ENCODE measurements around the gene GTPBP3. TPM values are rescaled to one million over a fixed set of nuclear protein-coding genes. Genes with fewer than 3 reads are reported as not detected.

Gene GTPBP3
- total RNA-seq, 4 donors from 2014 or later = 17.7 to 21.8 (median 19.6) TPM

DNA sequence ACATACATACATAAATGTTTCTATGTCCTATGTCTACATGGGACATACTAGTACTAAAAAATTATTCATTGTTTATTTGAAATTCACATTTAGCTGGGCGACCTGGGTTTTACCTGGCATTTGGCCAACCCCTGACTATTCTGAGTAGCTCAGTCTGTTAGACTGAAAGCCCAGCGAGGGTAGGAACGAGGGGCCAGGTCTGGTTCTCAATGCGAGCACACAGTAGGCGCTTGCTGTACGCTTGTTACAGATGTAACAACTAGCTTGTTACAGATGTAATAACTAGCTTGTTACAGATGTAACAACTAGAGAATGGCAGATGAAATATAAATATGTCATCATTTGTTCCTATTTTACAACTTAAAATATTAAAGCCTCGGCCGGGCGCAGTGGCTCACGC, 1.8 kb upstream of the GTPBP3 start:
- DNase-seq = no peak
- 70 to 73% methylated on average over 10 of the region's 10 CpGs for WGBS, 2 donors
- Histone ChIP-seq H3K36me3 (no peaks in the 10 kb centered on the region), H3K27me3 (no peaks in the 10 kb centered on the region), H3K4me1 (peaks cover 22 to 32% of the 10 kb centered on the region in 2 donors), H3K9me3 (no peaks in the 10 kb centered on the region), H3K4me3 (replicated peaks in 1 of 3) (no peak overlapping the region), H3K27ac (no peak overlapping the region)
- intact Hi-C loops (cut with DNase I) = no loop called here
- TF ChIP-seq CTCF (IDR thresholded peaks at IDR 0.05) = no peak
- no peak for TF ChIP-seq POLR2A (IDR thresholded peaks at IDR 0.05)

GRCh38 chr19:17337675-17338432, 501 bp downstream of the GTPBP3 start:
- Histone ChIP-seq H3K9me3 (no peaks in the 10 kb centered on the region), H3K27me3 (no peaks in the 10 kb centered on the region), H3K27ac (no peak overlapping the region), H3K36me3 (no peaks in the 10 kb centered on the region), H3K4me3 (replicated peaks in 1 of 3) (peak overlapping the region; percentile 26 to 94 (median 57)), H3K4me1 (peaks cover 22 to 32% of the 10 kb centered on the region in 2 donors)
- TF ChIP-seq CTCF (IDR thresholded peaks at IDR 0.05) = no peak
- no peak for TF ChIP-seq POLR2A (IDR thresholded peaks at IDR 0.05)
- no peak for DNase-seq
- intact Hi-C loops (cut with DNase I) = no loop called here
- WGBS, 2 donors = 11 to 16% methylated on average over 15 to 29 of the region's 50 CpGs

- intact Hi-C loops (cut with DNase I) = no loop called here
- peak overlapping the region in 1 of 3 donors; percentile 94 for H3K4me3 ChIP-seq (replicated peaks in 1 of 3)
Observed at GRCh38 chr19:17338433-17339078, 1.2 kb downstream of the GTPBP3 start.

DNA sequence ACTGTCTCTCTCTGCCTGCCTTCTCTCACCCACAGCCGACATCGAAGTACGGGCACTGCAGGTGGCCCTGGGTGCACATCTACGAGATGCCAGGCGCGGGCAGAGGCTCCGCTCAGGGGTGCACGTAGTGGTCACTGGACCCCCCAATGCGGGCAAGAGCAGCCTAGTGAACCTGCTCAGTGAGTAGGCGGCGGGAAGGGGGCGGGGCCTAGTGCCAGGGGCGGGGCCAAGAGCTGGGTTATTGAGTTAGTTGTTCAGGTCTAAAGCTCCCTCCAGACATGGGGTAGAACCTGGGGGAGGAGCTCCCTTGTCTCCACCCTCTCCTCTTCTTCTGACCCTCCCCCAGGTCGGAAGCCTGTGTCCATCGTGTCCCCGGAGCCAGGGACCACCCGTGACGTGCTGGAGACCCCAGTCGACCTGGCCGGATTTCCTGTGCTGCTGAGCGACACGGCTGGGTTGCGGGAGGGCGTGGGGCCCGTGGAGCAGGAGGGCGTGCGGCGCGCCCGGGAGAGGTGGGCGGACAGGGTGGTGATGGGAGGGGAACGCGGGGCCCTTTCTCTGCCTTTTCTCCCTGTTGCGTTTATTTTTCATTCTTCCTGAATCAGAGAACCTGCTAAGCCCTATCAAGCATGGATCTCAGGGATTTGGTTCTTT, 1.9 kb downstream of the GTPBP3 start:
- WGBS, 2 donors = 94 to 97% methylated on average over 19 to 34 of the region's 34 CpGs

More at GRCh38 chr19:17338433-17339078, 1.2 kb downstream of the GTPBP3 start:
- no peak overlapping the region for H3K27ac ChIP-seq
- H3K4me1 ChIP-seq = peaks cover 22 to 31% of the 10 kb centered on the region in 2 donors
- H3K9me3 ChIP-seq = no peaks in the 10 kb centered on the region
- TF ChIP-seq POLR2A (IDR thresholded peaks at IDR 0.05) = no peak
- no peak for TF ChIP-seq CTCF (IDR thresholded peaks at IDR 0.05)
- H3K27me3 ChIP-seq = no peaks in the 10 kb centered on the region
- 88 to 90% methylated on average over 30 of the region's 30 CpGs for WGBS, 2 donors
- DNase-seq = no peak
- H3K36me3 ChIP-seq = no peaks in the 10 kb centered on the region

More for the DNA sequence above, 1.9 kb downstream of the GTPBP3 start:
- intact Hi-C loops (cut with DNase I) = no loop called here
- Histone ChIP-seq H3K4me3 (replicated peaks in 1 of 3) (no peak overlapping the region), H3K36me3 (no peaks in the 10 kb centered on the region), H3K9me3 (no peaks in the 10 kb centered on the region), H3K4me1 (peaks cover 18 to 24% of the 10 kb centered on the region in 2 donors), H3K27ac (no peak overlapping the region), H3K27me3 (no peaks in the 10 kb centered on the region)
- no peak for TF ChIP-seq CTCF (IDR thresholded peaks at IDR 0.05)
- no peak for TF ChIP-seq POLR2A (IDR thresholded peaks at IDR 0.05)
- DNase-seq = no peak

All from thyroid gland (tissue), 4 donors.